GM18868 (cell line): ENCODE results near the gene CHRDL2.
"Not testable (repeated sequence)": the region's sequence is repeated elsewhere in the genome, so short reads cannot be mapped to it uniquely, and the experiment has no call there.

Experiments used
- ATAC-seq: cut with Tn5 transposase; IDR thresholded peaks from one replicate; pipeline ENCODE4 v1.9.1; 2021; ENCODE audit warnings: mild to moderate bottlenecking, moderate library complexity; ENCODE audit not compliant: unreplicated experiment

Gene CHRDL2, protein sequence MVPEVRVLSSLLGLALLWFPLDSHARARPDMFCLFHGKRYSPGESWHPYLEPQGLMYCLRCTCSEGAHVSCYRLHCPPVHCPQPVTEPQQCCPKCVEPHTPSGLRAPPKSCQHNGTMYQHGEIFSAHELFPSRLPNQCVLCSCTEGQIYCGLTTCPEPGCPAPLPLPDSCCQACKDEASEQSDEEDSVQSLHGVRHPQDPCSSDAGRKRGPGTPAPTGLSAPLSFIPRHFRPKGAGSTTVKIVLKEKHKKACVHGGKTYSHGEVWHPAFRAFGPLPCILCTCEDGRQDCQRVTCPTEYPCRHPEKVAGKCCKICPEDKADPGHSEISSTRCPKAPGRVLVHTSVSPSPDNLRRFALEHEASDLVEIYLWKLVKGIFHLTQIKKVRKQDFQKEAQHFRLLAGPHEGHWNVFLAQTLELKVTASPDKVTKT

DNA sequence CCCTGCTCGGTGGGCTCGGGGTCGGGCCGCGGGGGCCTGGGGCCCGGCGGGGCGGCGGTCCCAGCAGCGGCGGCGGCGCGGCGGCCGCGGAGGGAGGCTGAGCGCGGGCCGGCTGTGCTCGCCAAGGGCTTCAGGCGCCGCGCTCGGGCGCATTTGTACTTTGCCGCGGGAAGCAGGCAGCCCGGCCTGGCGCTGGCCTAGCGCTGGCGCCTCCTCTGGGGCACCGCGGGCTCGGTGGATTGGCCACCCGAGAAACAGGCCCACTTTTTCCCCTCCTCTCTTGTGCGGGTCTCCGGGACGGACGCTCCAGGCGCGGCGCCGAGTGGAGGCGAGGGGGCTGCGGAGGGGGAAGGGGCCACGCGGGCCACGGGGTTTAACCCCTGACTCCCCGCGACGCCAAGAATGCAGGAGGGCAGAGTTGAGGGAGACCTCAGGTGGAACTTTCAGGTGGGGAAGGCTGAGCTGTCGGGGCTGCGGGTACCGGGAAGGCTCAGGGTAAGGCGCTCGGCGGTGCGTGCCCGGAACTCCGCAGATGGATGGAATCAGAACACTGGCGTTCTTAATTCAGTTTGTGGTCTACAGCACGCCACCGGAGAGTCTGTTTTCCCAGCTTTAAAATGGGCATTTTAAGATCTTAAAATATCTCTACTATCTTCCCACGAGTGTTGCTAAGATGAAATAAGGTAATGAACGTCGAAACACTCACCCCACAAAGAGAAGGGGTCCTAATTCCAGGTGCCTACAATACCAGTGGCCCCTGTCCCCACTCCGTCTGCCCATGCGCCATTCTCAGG, at the start of gene CHRDL2:
Gene CHRDL2, minus strand, starts transcription at position 126 of the 794 bp plus-strand sequence. CDS start 538 bp downstream, outside the sequence.
- no peak for ATAC-seq

GRCh38 chr11:74780248-74781005, 49.2 kb upstream of the CHRDL2 start:
- no peak for ATAC-seq

DNA sequence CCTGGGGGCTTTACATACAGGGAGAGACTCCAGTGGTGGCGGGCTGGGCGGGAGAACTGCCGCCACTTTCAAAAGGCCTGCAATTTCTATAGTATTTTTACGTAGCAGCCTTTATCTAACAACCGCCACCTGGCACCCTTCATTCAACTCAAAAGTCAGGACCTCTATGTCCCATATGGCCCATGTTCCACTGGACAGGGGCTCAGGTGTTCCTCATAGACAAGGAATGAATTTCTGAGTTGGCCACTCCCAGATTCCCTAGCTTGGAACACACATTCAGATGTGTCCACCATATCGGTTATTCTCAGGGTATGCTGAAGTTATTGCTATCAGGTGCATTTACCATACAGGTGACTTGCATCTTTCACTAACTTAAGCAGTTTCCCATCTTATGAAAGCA, 47.4 kb upstream of the CHRDL2 start:
- no peak for ATAC-seq

- no peak for ATAC-seq
Measured at GRCh38 chr11:74777877-74778276, 46.7 kb upstream of the CHRDL2 start.

- ATAC-seq, result no peak
Measured at GRCh38 chr11:74777038-74777437, 45.8 kb upstream of the CHRDL2 start.

DNA sequence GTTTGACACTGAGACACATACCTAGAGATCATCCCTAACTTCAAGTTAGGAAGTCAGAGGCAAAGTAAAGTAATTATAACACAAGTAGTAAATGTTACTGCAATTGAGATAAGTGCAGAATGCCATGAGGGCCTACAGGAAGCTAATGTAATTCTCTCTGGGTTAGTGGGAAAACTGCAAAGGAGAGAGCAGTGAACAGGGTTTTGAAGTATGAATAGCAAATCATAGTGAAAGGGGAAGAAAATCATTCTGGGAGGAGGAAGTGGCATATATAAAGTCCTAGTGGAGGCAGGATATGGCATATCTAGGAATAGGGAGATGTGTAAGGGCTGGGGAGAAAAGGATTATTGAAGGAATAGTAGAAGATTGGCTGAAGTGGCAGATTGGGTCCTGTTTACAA, 45.3 kb upstream of the CHRDL2 start:
- no peak for ATAC-seq

DNA sequence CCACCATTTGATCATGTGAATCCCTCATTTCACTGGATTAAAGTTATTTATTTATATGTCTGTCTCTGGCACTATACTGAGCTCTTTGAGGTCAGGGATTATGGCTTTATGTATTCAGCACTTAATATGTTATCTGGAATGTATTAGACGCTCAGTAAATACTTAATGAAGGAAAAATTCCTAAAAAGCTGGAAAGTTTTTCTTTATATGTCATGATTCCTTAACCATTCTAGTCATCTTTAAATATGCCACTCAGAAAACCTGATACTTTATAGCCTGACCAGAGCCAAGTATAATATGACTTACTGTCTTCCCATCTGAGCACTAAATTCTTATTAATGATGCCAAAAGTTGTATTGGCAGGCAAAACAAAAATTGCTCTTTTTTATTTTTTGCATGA, 44.5 kb upstream of the CHRDL2 start:
- ATAC-seq, result no peak

DNA sequence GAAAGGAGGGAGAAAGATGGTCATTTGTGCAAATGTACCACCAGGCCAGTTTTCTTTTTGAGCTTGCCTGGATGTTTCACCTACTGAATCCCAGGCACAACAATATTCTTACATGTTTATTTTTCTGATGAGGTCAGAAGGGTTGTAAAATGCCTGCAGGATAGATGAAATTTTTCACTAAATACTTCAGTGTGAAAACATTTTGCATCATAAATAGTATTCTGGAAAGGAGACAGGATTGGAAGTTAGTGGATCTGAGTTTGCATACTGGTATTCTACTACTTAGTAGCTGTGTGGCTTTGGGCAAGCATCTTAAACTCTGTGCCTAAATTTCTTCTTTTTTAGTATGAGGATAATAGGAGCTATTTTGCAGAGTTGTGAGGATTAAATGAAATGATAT, 42.2 kb upstream of the CHRDL2 start:
- no peak for ATAC-seq

DNA sequence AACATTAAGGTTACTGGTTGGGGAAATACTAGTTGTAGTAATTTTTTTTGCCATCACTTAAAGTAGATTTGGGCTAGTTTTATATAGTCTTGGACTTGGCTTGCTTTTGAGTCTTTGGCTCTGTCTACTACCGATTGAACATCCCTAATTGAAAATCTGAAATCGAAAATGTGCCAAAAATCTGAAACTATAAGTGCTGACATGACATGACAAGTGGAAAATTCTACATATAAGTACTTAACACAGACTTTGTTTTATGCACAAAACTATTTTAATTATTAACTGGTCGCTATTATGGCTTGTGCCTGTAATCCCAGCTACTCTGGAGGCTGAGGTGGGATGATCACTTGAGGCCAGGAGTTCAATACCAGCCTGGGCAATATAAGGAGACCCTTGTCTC, 39.9 kb upstream of the CHRDL2 start:
- no peak for ATAC-seq

GRCh38 chr11:74770456-74770855, 39.2 kb upstream of the CHRDL2 start:
- no peak for ATAC-seq

- ATAC-seq, result no peak
Measured at GRCh38 chr11:74769055-74769707, 38.0 kb upstream of the CHRDL2 start.

DNA sequence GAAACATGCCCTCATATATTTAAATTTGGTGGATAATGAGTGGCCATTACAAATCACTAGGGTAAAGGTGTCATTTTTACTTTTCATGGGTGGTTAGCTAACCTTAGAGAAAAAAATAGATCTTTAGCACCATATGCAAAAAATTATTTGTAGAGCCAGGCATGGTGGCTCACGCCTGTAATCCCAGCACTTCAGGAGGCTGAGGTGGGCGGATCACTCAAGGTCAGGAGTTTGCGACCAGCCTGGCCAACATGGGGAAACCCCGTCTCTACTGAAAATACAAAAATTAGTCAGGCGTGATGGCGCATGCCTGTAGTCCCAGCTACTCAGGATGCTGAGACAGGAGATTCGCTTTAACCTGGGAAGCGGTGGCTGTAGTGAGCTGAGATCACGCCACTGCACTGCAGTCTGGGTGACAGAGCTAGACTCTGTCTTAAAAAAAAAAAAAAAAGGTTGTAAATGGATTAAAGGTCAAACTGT, 37.0 kb upstream of the CHRDL2 start:
- peak; percentile 50 for ATAC-seq

DNA sequence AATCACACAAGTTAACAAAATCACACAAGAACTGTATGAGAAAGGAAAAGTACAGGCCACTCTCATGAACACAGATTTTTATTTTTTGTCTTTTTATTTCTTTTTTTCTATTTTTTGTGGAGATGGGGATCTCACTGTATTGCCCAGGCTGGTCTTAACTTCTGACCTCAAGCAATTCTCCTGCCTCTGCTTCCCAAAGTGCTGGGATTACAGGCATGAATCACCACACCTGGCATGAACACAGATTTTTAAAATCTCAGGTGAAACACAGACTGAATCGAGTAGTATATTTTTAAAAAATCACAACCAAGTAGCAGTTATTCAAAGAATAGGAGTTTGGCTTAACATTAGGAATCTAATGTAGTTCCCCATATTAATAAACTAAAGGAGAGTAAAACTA, 35.7 kb upstream of the CHRDL2 start:
- no peak for ATAC-seq

DNA sequence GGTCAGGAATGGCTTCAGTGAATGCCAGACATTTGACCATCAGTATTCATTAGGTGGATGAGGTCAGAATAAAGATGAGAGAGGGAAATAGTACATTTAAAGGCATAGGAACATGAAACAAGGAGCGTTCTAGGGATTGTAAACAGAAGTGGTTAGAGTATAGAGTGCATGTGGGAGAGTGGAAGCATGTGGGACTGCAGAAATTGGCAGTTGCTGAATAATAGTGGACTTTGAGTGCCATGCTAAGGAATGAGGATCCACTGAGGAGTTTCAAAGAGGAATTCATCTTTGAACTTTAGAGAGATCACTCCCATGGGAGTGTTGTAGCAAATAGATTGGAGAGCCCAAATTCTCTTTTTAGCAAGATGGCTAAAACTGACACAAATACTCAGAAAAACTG, 25.3 kb upstream of the CHRDL2 start:
- no peak for ATAC-seq

GRCh38 chr11:74755395-74755995, 24.3 kb upstream of the CHRDL2 start:
- no peak for ATAC-seq

DNA sequence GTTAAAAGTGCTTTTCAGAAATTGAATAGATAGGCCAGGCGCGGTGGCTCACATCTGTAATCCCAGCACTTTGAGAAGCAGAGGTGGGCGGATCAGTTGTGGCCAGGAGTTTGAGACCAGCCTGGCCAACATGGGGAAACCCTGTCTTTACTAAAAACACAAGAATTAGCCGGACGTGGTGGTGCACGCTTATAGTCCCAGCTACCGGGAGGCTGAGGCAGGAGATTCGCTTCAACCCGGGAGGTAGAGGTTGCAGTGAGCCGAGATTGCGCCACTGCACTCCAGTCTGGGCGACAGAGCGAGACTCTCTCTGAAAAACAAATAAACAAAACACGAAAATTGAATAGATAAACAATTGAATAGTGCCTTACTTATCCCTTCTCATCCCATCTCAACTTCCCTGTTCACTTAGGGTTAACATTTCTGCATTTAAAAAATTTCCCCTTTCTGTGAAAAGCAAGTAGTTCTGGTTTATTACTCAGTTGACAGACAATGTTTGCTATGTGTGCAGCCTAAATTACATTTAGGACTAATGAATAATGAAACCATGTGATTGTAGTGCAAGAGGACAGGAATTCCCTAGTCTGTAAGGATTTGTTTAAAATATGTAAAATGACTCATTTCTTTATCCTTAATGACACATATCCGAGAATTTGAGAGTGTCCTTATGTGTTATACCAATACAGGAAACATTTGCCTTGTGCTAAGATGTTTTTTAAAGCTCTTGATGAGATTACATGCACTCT, 23.5 kb upstream of the CHRDL2 start:
- peak; percentile 40 for ATAC-seq

- no peak for ATAC-seq
Measured at GRCh38 chr11:74751303-74751702, 20.1 kb upstream of the CHRDL2 start.

- not testable (repeated sequence) for ATAC-seq
Measured at GRCh38 chr11:74750598-74750997, 19.4 kb upstream of the CHRDL2 start.

DNA sequence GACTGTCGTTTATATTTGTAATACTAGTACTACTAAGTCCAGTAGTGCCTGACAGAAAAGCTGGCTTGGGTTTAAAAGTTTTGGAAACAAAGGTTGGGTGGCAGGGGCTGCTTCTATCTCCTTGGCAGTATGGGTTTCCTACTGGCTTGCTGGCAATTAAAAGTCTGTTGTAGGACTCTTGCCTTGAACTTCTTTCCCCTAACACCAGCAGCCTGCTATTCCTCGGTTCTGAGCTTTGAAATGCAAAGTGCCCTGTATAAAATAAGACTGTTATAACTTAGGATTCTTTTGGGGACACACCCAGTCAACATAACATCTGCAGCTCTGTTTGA, 18.7 kb upstream of the CHRDL2 start:
- ATAC-seq, result no peak
